HCT116 (cell line): ENCODE data around the gene USP9Y.

Experiments used
- CTCF ChIP-seq, 3 experiments: fragments of 200-600 bp in 1 of 3; sonication (generic) in 1 of 3; IDR thresholded peaks in 2 of 3; conservative IDR thresholded peaks in 1 of 3; 2 replicates each; pipeline ENCODE4 v1.5.1; 2012 to 2017; ENCODE audit warnings: low read depth in 2 of 3, low read length in 2 of 3, antibody characterized with exemption in 1 of 3, borderline replicate concordance in 1 of 3, control low read depth in 1 of 3, mild to moderate bottlenecking in 1 of 3, mixed read lengths in 1 of 3, mixed run types in 1 of 3, moderate library complexity in 1 of 3; ENCODE audit not compliant: insufficient read depth in 1 of 3
- EZH2 ChIP-seq: fragments of 200-600 bp; sonication (generic); IDR thresholded peaks from 2 replicates; pipeline ENCODE4 v1.6.1; 2017; ENCODE audit warnings: antibody characterized with exemption, mixed run types
- POLR2A ChIP-seq: IDR thresholded peaks from 2 replicates; pipeline ENCODE4 v1.7.0; 2011; ENCODE audit warnings: borderline replicate concordance; ENCODE audit not compliant: insufficient read depth, insufficient read length; ENCODE audit errors: extremely low read depth
- POLR2AphosphoS5 ChIP-seq: IDR thresholded peaks from 2 replicates; pipeline ENCODE4 v1.6.1; 2011; ENCODE audit warnings: mild to moderate bottlenecking, low read depth, low read length, moderate library complexity
- TCF7L2 ChIP-seq: IDR thresholded peaks from 2 replicates; pipeline ENCODE4 v1.7.0; 2011; ENCODE audit warnings: borderline replicate concordance, inconsistent platforms; ENCODE audit not compliant: insufficient read depth, insufficient read length; ENCODE audit errors: extremely low read depth
- YY1 ChIP-seq: IDR thresholded peaks from 2 replicates; pipeline ENCODE4 v1.6.1; 2011; ENCODE audit warnings: low read length, low read depth, moderate library complexity, mild to moderate bottlenecking; ENCODE audit not compliant: insufficient replicate concordance; ENCODE audit errors: extremely low read depth
- ZBTB33 ChIP-seq: IDR thresholded peaks from 2 replicates; pipeline ENCODE4 v1.6.1; 2011; ENCODE audit warnings: mild to moderate bottlenecking, low read length, moderate library complexity; ENCODE audit not compliant: insufficient replicate concordance; ENCODE audit errors: extremely low read depth

- TF ChIP-seq POLR2AphosphoS5: no peak
- no peak for TF ChIP-seq CTCF (IDR thresholded peaks at IDR 0.05 in 2 of 3, conservative IDR thresholded peaks at IDR 0.05 in 1 of 3; ENCODE audit: borderline replicate concordance in 1 of 3, insufficient read depth in 1 of 3, low read depth in 2 of 3, low read length in 2 of 3)
- no peak for TF ChIP-seq POLR2A
- TF ChIP-seq ZBTB33: no peak
- no peak for TF ChIP-seq EZH2
- no peak for TF ChIP-seq YY1
- TF ChIP-seq TCF7L2: no peak
Measured at GRCh38 chrY:12826791-12827190, 125.8 kb downstream of the USP9Y start.
